Smooth muscle cell (in vitro differentiated cells): Measurements from ENCODE around the gene HMGB3. TPM values are rescaled to one million over a fixed set of nuclear protein-coding genes. Genes with fewer than 3 reads are reported as not detected.

ENCODE experiments used
- DNase-seq: peaks from one replicate; lab custom pipeline; 2025; ENCODE audit not compliant: unreplicated experiment; lab: John Stamatoyannopoulos, UW
- H2AFZ ChIP-seq: fragments of 200-600 bp; sonication (generic); 2 replicates; pipeline ENCODE4 v1.6.0; 2016; ENCODE audit warnings: antibody characterized with exemption, low read depth, mild to moderate bottlenecking
- H3F3A ChIP-seq: fragments of 200-600 bp; sonication (generic); 2 replicates; pipeline ENCODE4 v1.6.0; 2017; ENCODE audit warnings: antibody characterized with exemption, low read depth
- H3K27ac ChIP-seq: fragments of 200-600 bp; sonication (generic); 2 replicates; pipeline ENCODE4 v1.5.1; 2016; ENCODE audit warnings: low read depth, mild to moderate bottlenecking
- H3K27me3 ChIP-seq: fragments of 200-600 bp; sonication (generic); 2 replicates; pipeline ENCODE4 v1.6.1; 2016; ENCODE audit warnings: low read depth, mild to moderate bottlenecking
- H3K36me3 ChIP-seq: fragments of 200-600 bp; sonication (generic); 2 replicates; pipeline ENCODE4 v1.5.1; 2016; ENCODE audit warnings: low read depth
- H3K4me1 ChIP-seq: fragments of 200-600 bp; sonication (generic); 2 replicates; pipeline ENCODE4 v1.5.1; 2016; ENCODE audit warnings: low read depth
- H3K4me2 ChIP-seq: fragments of 200-600 bp; sonication (generic); 2 replicates; pipeline ENCODE4 v1.6.0; 2016; ENCODE audit warnings: mild to moderate bottlenecking
- H3K4me3 ChIP-seq: fragments of 200-600 bp; sonication (generic); 2 replicates; pipeline ENCODE4 v1.5.1; 2016; ENCODE audit warnings: mild to moderate bottlenecking
- H3K79me2 ChIP-seq: fragments of 200-600 bp; sonication (generic); 2 replicates; pipeline ENCODE4 v1.6.0; 2016; ENCODE audit warnings: low read depth, mild to moderate bottlenecking
- H3K9ac ChIP-seq: fragments of 200-600 bp; sonication (generic); 2 replicates; pipeline ENCODE4 v1.6.0; 2016; ENCODE audit warnings: low read depth
- H3K9me3 ChIP-seq: fragments of 200-600 bp; sonication (generic); replicated peaks from 2 replicates; pipeline ENCODE4 v1.5.1; 2016; ENCODE audit warnings: low read depth
- H4K20me1 ChIP-seq: fragments of 200-600 bp; sonication (generic); 2 replicates; pipeline ENCODE4 v1.6.0; 2016; ENCODE audit warnings: low read depth
- WGBS: methylation state at CpG from one replicate; pipeline ENCODE4 v1.1.7; 2016; ENCODE audit warnings: low lambda C conversion rate; 5-methylcytosine and 5-hydroxymethylcytosine counted together
- polyA plus RNA-seq: library from polyadenylated mRNA; unstranded; fragments of >200 nt; fragmentation: Nextera tagmentation; extraction: Ambion mirVana; gene quantifications from 2 replicates; pipeline ENCODE4 v1.2.1, GENCODE V29; 2016
- small RNA-seq: library from RNA; depleted of rRNA; stranded (forward); fragments of <200 nt; gene quantifications from one replicate; pipeline ENCODE3, GENCODE V24; 2014
- total RNA-seq: library from RNA; depleted of rRNA; stranded (reverse); fragments of >200 nt; gene quantifications from 2 replicates; pipeline ENCODE4 v1.2.3, GENCODE V29; 2014
- TF ChIP-seq, protein P1 (sequence below): fragments of 200-600 bp; sonication (generic); IDR thresholded peaks from 2 replicates; pipeline ENCODE4 v1.5.1; 2017; ENCODE audit warnings: borderline replicate concordance, mild to moderate bottlenecking, antibody characterized with exemption; ENCODE audit not compliant: insufficient read depth, poor library complexity, severe bottlenecking

The HMGB3 gene
- total and polyA plus RNA-seq, 2 experiments from 2014 or later = 25.4 to 68.2 TPM

DNA sequence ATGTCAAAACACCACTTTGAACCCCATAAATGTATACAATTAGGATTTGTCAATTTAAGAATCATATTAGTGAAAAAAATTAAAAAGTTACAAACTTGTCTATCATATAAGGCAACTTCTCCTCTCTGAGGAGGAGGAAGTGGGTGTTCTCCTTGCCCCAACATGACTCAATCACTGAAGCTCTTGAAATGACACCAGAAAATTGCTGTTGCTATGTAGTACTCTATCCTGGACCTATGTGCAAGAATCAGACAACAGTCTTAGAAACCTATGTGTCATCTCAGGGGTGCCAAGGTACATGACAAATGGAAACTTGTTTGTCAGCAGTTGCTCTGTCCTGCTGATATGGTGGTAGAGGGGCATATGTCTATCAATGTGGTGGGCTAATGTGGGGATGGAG lies 47.7 kb downstream of the HMGB3 start:
- TF ChIP-seq, protein P1, sequence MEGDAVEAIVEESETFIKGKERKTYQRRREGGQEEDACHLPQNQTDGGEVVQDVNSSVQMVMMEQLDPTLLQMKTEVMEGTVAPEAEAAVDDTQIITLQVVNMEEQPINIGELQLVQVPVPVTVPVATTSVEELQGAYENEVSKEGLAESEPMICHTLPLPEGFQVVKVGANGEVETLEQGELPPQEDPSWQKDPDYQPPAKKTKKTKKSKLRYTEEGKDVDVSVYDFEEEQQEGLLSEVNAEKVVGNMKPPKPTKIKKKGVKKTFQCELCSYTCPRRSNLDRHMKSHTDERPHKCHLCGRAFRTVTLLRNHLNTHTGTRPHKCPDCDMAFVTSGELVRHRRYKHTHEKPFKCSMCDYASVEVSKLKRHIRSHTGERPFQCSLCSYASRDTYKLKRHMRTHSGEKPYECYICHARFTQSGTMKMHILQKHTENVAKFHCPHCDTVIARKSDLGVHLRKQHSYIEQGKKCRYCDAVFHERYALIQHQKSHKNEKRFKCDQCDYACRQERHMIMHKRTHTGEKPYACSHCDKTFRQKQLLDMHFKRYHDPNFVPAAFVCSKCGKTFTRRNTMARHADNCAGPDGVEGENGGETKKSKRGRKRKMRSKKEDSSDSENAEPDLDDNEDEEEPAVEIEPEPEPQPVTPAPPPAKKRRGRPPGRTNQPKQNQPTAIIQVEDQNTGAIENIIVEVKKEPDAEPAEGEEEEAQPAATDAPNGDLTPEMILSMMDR = no peak
- Histone ChIP-seq H3K9ac (no peak overlapping the region), H3F3A (no peaks in the 10 kb centered on the region), H3K4me3 (no peak overlapping the region), H3K4me1 (no peaks in the 10 kb centered on the region), H4K20me1 (no peaks in the 10 kb centered on the region), H3K27ac (no peak overlapping the region), H2AFZ (no peak overlapping the region), H3K4me2 (no peak overlapping the region), H3K27me3 (no peaks in the 10 kb centered on the region), H3K79me2 (no peaks in the 10 kb centered on the region), H3K9me3 (no peaks in the 10 kb centered on the region), H3K36me3 (no peaks in the 10 kb centered on the region)
- no peak for DNase-seq

DNA sequence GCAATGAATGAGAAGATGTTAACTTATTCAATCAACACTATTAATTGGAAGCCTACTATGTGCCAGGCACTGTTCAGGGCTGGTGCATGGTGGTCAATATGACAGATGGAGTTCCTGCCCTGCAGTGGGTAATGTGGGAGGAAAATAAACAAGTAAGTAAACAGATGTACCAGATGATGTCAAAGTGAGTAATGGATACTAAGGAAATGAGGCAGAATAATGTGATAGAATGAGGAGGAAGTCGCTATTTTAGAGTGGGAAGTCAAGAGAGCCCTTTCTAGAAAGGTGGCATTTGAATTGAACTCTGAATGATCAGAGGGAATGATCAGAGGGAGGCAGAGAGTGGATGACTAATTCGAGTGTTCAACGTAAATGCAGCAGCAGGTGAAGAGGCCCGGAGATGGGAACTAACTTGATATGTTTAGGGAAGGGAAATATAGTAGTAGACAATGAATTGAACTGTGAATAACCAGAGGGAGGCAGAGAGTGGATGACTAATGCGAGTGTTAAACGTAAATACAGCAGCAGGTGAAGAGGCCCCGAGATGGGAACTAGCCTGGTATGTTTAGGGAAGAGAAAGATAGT lies 48.3 kb downstream of the HMGB3 start:
- Histone ChIP-seq H2AFZ (no peak overlapping the region), H3K4me2 (no peak overlapping the region), H3K36me3 (no peaks in the 10 kb centered on the region), H3K9me3 (no peaks in the 10 kb centered on the region), H3K79me2 (no peaks in the 10 kb centered on the region), H4K20me1 (no peaks in the 10 kb centered on the region), H3K4me3 (no peak overlapping the region), H3K9ac (no peak overlapping the region), H3K27ac (no peak overlapping the region), H3F3A (no peaks in the 10 kb centered on the region), H3K4me1 (no peaks in the 10 kb centered on the region), H3K27me3 (no peaks in the 10 kb centered on the region)
- TF ChIP-seq, protein P1 = no peak
- 61% methylated on average over 7 of the region's 7 CpGs for WGBS
- DNase-seq = no peak

DNA sequence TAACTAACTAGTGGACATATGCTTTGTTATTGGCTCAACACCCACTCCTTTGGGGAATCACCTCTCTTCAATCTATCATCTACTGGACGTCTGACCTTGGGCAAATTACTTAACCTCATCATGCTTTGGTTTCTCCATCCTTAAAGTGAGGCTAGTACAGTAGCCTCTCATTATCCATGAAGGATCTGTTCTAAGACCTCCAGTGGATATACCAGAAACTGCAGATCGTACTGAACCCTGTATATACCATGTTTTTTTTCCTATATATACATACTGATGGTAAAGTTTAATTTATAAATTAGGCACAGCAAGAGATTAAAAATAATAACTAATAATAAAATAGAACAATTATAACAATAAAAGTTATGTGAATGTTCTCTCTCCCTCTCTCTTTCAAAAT lies 56.2 kb downstream of the HMGB3 start:
- 45% methylated on average over 2 of the region's 2 CpGs for WGBS
- Histone ChIP-seq H3K36me3 (no peaks in the 10 kb centered on the region), H4K20me1 (no peaks in the 10 kb centered on the region), H3K9me3 (no peaks in the 10 kb centered on the region), H3K27me3 (no peaks in the 10 kb centered on the region), H3K4me1 (no peaks in the 10 kb centered on the region), H2AFZ (no peak overlapping the region), H3K9ac (no peak overlapping the region), H3F3A (no peaks in the 10 kb centered on the region), H3K79me2 (no peaks in the 10 kb centered on the region), H3K4me3 (no peak overlapping the region), H3K27ac (no peak overlapping the region), H3K4me2 (no peak overlapping the region)
- TF ChIP-seq, protein P1 = no peak
- no peak for DNase-seq

Small RNA genes lying within 50 kb of the gene (small RNA-seq; reads per million reads assigned to genes)
- gene RNA5SP525 (not detected), gene RNU6-383P (not detected), gene RPL12P50 (not detected)

Other genes with a start within 250 kb of the HMGB3 start
- 42.3 and 43.7 TPM in 2 replicates for gene CD99L2, start 84.7 kb upstream of the HMGB3 start, total RNA-seq
- 31.2 and 44.6 TPM in 2 replicates for gene CD99L2, start 84.7 kb upstream of the HMGB3 start, polyA plus RNA-seq
- gene GPR50, start 193.2 kb downstream of the HMGB3 start, total RNA-seq = 0.22 TPM in 1 of 2 replicates, not detected in the other
- 0.13 and 0.35 TPM in 2 replicates for gene GPR50, start 193.2 kb downstream of the HMGB3 start, polyA plus RNA-seq